Parathyroid adenoma (tissue), 2 donors: Measurements from ENCODE around the gene BAD.

Experiments
- H2AFZ ChIP-seq: fragments of 300-600 bp; sonication (generic); one replicate; pipeline ENCODE4 v1.7.0; 2017; ENCODE audit warnings: antibody characterized with exemption, mild to moderate bottlenecking
- H3K27ac ChIP-seq: fragments of 300-600 bp; sonication (generic); one replicate; pipeline ENCODE4 v1.7.0; 2017
- H3K27me3 ChIP-seq: fragments of 300-600 bp; sonication (generic); one replicate; pipeline ENCODE4 v1.7.0; 2017; ENCODE audit warnings: low read length; ENCODE audit not compliant: control insufficient read depth, insufficient read depth
- H3K36me3 ChIP-seq: fragments of 300-600 bp; sonication (generic); one replicate; pipeline ENCODE4 v1.7.0; 2017; ENCODE audit warnings: low read length; ENCODE audit not compliant: control insufficient read depth, insufficient read depth
- H3K4me1 ChIP-seq: fragments of 300-600 bp; sonication (generic); one replicate; pipeline ENCODE4 v1.7.0; 2017; ENCODE audit warnings: control low read depth
- H3K4me2 ChIP-seq: fragments of 300-600 bp; sonication (generic); one replicate; pipeline ENCODE4 v1.7.0; 2017; ENCODE audit warnings: low read length
- H3K4me3 ChIP-seq: fragments of 300-600 bp; sonication (generic); one replicate; pipeline ENCODE4 v1.7.0; 2017; ENCODE audit warnings: low read depth, low read length
- H3K79me2 ChIP-seq: fragments of 300-600 bp; sonication (generic); one replicate; pipeline ENCODE4 v1.7.0; 2017; ENCODE audit warnings: control low read depth
- H3K9ac ChIP-seq: fragments of 300-600 bp; sonication (generic); one replicate; pipeline ENCODE4 v1.7.0; 2017; ENCODE audit warnings: mild to moderate bottlenecking
- H3K9me3 ChIP-seq: fragments of 300-600 bp; sonication (generic); one replicate; pipeline ENCODE4 v1.7.0; 2017; ENCODE audit warnings: low read length; ENCODE audit not compliant: control insufficient read depth
- TF ChIP-seq, protein P1 (sequence below): fragments of 300-600 bp; sonication (generic); IDR thresholded peaks from one replicate; pipeline ENCODE4 v1.7.0; 2017; ENCODE audit warnings: antibody characterized with exemption, mild to moderate bottlenecking
- donor health status: primary hyperparathyroidism.

BAD gene

DNA sequence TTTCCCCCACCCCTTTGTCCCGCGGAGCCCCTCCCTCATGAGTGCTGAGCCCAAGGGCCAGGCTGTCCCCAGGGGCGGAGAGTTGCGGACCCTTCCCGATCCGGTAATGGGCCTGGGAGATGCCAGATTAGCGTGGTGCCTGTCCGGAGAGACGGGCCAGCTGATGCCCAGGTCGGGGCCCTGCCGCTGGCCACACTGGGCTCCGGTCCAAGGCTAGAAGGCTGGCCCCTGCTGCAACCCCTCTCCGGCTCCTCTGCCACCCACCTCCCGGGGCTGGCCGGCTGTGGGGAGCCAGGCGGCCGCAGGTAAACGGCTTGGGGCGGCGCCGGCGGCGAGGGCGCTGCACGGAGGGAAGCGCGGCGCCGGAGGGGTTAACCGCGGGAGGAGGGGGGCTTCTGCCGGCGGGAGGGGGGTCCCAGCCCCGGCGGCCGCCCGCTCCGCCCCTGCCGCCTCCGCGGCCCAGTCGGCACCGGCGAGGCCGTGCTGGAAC, 6.8 kb upstream of the BAD start, which contains the start of gene KCNK4:
KCNK4 (plus strand) TSS at position 41 of the 490 bp plus-strand sequence. CDS start 1,717 bp downstream, outside the sequence.
- H3K4me1 ChIP-seq, result peaks cover 2% of the 10 kb centered on the region
- no peaks in the 10 kb centered on the region for H3K9me3 ChIP-seq
- H3K27me3 ChIP-seq, result no peaks in the 10 kb centered on the region
- no peaks in the 10 kb centered on the region for H3K79me2 ChIP-seq
- H3K4me2 ChIP-seq, result no peak within 1 kb of the TSS
- TF ChIP-seq, protein P1, sequence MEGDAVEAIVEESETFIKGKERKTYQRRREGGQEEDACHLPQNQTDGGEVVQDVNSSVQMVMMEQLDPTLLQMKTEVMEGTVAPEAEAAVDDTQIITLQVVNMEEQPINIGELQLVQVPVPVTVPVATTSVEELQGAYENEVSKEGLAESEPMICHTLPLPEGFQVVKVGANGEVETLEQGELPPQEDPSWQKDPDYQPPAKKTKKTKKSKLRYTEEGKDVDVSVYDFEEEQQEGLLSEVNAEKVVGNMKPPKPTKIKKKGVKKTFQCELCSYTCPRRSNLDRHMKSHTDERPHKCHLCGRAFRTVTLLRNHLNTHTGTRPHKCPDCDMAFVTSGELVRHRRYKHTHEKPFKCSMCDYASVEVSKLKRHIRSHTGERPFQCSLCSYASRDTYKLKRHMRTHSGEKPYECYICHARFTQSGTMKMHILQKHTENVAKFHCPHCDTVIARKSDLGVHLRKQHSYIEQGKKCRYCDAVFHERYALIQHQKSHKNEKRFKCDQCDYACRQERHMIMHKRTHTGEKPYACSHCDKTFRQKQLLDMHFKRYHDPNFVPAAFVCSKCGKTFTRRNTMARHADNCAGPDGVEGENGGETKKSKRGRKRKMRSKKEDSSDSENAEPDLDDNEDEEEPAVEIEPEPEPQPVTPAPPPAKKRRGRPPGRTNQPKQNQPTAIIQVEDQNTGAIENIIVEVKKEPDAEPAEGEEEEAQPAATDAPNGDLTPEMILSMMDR, result no peak
- H2AFZ ChIP-seq, result no peak within 1 kb of the TSS
- H3K36me3 ChIP-seq, result no peaks in the 10 kb centered on the region
- H3K9ac ChIP-seq, result no peak within 1 kb of the TSS
- H3K4me3 ChIP-seq, result no peak within 1 kb of the TSS
- no peak within 1 kb of the TSS for H3K27ac ChIP-seq

DNA sequence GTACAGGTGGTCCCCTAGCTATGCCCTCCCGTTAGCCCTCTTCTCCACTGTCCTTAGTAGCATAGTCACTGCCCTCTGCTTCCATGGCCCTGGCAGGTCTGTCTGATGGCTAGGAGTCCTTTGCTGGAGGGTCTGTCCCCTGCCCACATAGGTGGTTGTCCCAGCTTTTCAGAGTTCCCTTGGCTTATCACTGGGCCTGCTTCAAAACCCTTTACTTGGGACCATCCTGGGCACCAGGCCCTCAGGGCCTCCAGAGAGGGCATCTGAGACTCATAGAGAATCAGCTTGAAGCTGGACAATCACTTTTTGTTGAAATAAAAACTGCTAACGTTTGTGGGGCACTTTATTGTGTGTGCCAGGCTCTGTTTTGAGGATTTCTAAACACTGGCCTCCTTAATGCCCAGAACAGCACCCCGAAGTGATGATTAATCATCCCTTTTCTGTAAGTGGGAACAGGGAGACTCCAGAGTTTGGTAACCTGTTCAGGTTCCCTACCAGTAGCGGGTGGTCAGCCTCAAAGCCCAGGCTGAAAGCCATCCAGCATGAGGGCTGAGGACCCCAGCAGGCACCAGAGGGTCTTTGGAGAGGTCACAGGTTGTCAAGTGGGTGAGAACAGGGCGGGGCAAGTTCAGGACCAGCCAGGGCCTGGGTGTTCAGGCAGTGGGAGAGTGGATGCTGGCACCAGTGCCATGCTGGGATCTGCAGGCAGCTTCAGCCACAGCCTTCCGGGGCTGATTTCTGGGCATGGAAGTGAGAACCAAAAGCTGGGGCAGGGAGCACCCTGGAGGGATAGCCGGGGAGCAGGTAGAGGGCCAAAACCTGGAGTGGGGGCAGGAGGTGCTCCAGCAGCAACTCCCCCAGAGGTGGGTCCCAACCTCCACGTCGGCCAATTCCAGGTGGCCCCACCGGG, 6.1 kb upstream of the BAD start:
- no peaks in the 10 kb centered on the region for H3K79me2 ChIP-seq
- H3K4me2 ChIP-seq, result no peak overlapping the region
- H3K27me3 ChIP-seq, result no peaks in the 10 kb centered on the region
- H3K9me3 ChIP-seq, result no peaks in the 10 kb centered on the region
- H3K27ac ChIP-seq, result no peak overlapping the region
- TF ChIP-seq, protein P1, result no peak
- no peaks in the 10 kb centered on the region for H3K36me3 ChIP-seq
- H3K9ac ChIP-seq, result no peak overlapping the region
- no peak overlapping the region for H3K4me3 ChIP-seq
- H3K4me1 ChIP-seq, result peaks cover 2% of the 10 kb centered on the region
- H2AFZ ChIP-seq, result no peak overlapping the region

DNA sequence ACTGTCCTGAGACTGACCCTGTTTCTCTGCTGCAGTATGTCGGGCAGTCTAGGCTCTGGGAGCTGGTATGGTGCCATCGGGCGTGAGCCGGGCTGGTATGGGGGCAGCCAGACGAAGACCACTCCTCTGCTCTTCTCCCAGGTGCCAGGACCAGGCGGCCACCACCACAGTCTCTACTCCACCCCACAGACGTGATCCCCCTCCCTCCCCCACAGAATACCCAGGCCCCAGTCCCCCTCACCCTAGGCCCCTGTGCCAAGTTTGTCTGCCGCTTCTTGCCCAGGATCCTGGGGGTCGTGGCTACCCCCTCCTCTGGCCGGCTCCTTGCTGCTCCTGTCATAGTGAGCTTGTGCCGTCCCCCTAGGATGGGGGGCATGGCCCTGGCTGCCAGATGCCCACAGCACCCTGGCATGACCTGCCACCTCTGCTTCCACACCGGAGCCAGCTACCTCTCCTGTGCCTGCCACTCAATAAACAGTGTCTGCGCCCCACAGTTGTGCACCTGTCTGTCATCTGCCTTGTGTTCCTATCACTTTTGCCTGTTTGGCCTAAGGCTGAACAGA, 4.6 kb upstream of the BAD start:
- Histone ChIP-seq H3K27me3 (no peaks in the 10 kb centered on the region), H3K4me2 (no peak overlapping the region), H3K9ac (no peak overlapping the region), H2AFZ (no peak overlapping the region), H3K27ac (no peak overlapping the region), H3K4me1 (peaks cover 2% of the 10 kb centered on the region), H3K9me3 (no peaks in the 10 kb centered on the region), H3K79me2 (peaks cover 4% of the 10 kb centered on the region), H3K4me3 (no peak overlapping the region), H3K36me3 (no peaks in the 10 kb centered on the region)
- TF ChIP-seq, protein P1, result no peak

DNA sequence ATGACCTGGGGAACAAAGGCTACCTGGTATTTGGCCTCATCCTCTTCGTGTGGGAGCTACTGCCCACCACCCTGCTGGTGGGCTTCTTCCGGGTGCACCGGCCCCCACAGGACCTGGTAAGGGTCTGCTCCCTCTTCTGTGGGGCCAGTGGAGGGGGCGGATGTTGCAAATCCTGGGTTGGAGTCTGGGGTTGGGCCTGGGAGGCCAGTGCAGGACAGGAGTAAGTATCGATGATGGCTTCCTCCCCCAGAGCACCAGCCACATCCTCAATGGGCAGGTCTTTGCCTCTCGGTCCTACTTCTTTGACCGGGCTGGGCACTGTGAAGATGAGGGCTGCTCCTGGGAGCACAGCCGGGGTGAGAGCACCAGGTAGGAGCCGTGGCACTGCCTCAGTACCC, 3.9 kb upstream of the BAD start:
- Histone ChIP-seq H2AFZ (no peak overlapping the region), H3K27me3 (no peaks in the 10 kb centered on the region), H3K9me3 (no peaks in the 10 kb centered on the region), H3K4me3 (no peak overlapping the region), H3K4me2 (no peak overlapping the region), H3K79me2 (peaks cover 10% of the 10 kb centered on the region), H3K36me3 (no peaks in the 10 kb centered on the region), H3K4me1 (peaks cover 6% of the 10 kb centered on the region), H3K27ac (no peak overlapping the region), H3K9ac (no peak overlapping the region)
- TF ChIP-seq, protein P1, result no peak
